H1 (cell line): ENCODE data around the gene PRDM5. TPM values are rescaled to one million over a fixed set of nuclear protein-coding genes. Genes with fewer than 3 reads are reported as not detected.

Source experiments
- ATF2 ChIP-seq: IDR thresholded peaks from 2 replicates; pipeline ENCODE4 v1.6.1; 2012; ENCODE audit warnings: low read length, inconsistent platforms
- CEBPB ChIP-seq: IDR thresholded peaks from 2 replicates; pipeline ENCODE4 v1.6.1; 2012; ENCODE audit warnings: low read depth, low read length
- CHD7 ChIP-seq: fragments of 300-600 bp; sonication (generic); IDR thresholded peaks from 2 replicates; pipeline ENCODE4 v1.7.1; 2012; ENCODE audit warnings: low read length, moderate library complexity, mild to moderate bottlenecking, inconsistent platforms; ENCODE audit not compliant: insufficient replicate concordance
- CTBP2 ChIP-seq: IDR thresholded peaks from 2 replicates; pipeline ENCODE4 v1.7.0; 2011; ENCODE audit warnings: borderline replicate concordance, mild to moderate bottlenecking, moderate library complexity, mixed read lengths, low read length; ENCODE audit not compliant: insufficient read depth, insufficient read length
- NRF1 ChIP-seq: IDR thresholded peaks from 2 replicates; pipeline ENCODE4 v1.6.1; 2011; ENCODE audit warnings: mild to moderate bottlenecking, low read depth, low read length, improper control_type of control experiment
- SP2 ChIP-seq: IDR thresholded peaks from 2 replicates; pipeline ENCODE4 v1.6.1; 2012; ENCODE audit warnings: mild to moderate bottlenecking, low read length, inconsistent platforms
- polyA plus RNA-seq, 7 experiments: library from polyadenylated mRNA; depleted of rRNA in 3 of 7; stranded (reverse) in 5 of 7; unstranded in 2 of 7; fragments of >200 nt in 5 of 7; fragments of 200-250 nt in 2 of 7; gene quantifications; 1 replicate in 5 of 7; 2 replicates in 1 of 7; 4 replicates in 1 of 7; pipeline versions ENCODE4 v1.2.1 to v1.2.3, GENCODE V29; 2011 to 2013; ENCODE audit warnings: missing spikeins in 2 of 7, mixed read lengths in 2 of 7
- total RNA-seq: library from RNA; stranded (reverse); fragmentation: NEBNext Ultra II Directional; extraction: Animal tissue kit (Norgen Biotek cat#: 25700); gene quantifications from 2 replicates; pipeline ENCODE4 v1.2.1, GENCODE V29; 2021

The PRDM5 gene
- total and polyA plus RNA-seq, 2 of the 8 experiments (the other 6 are each of a cell fraction or from before 2014, with no cell fraction given) = 8.2 to 23.4 TPM

DNA sequence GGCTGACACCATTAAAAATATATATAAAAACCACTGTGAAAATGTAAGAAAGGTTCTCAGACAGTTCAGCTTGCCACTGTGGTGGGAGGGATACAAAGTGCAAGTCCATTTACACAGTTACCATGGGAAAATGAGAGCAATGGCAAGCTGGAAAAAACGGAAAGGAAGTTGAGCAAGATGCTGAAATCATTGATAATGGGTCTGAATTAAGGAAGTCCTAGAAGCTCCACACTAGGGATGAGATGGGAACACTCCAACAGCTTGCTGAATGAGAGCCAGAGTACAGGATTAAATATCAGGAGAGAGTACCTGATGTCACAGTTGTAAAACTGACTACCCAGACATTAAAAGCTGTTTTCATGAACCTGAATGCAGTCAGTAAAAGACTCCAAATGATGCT, 218.6 kb downstream of the PRDM5 start (continued):
- TF ChIP-seq ATF2 (no peak), CTBP2 (no peak), CEBPB (no peak), NRF1 (no peak), CHD7 (no peak), SP2 (no peak)
- TF ChIP-seq, all 59 proteins: peak for 0
